AG04450 (cell line): ENCODE results near the gene CD72. TPM values are rescaled to one million over a fixed set of nuclear protein-coding genes. Genes with fewer than 3 reads are reported as not detected.

Experiments
- CTCF ChIA-PET: fragments of 300-600, 350-600 bp; formaldehyde crosslinking; extraction: SDS; loops from one replicate; lab custom pipeline; 2022; ENCODE audit warnings: antibody characterized with exemption, inconsistent platforms; lab: Charles Lee
- POLR2A ChIA-PET: fragments of 350-600 bp; formaldehyde crosslinking; extraction: SDS; loops from one replicate; lab custom pipeline; 2021; ENCODE audit warnings: antibody characterized with exemption, inconsistent platforms; lab: Yijun Ruan, JAX
- DNase-seq: peaks from one replicate; pipeline ENCODE4 v3.0.0-alpha.2; 2011; ENCODE audit warnings: low read depth, low spot score
- H3K27ac ChIP-seq: one replicate; pipeline ENCODE4 v1.5.1; 2012; ENCODE audit warnings: low read depth, low read length, control low read depth
- H3K27me3 ChIP-seq: one replicate; pipeline ENCODE4 v1.6.0; 2012; ENCODE audit warnings: low read length; ENCODE audit not compliant: control insufficient read depth, insufficient read depth
- H3K4me3 ChIP-seq: 2 replicates; pipeline ENCODE4 v1.5.1; 2011; ENCODE audit warnings: mild to moderate bottlenecking, low read depth, low read length, control low read depth
- H3K9me3 ChIP-seq: 2 replicates; pipeline ENCODE4 v1.5.1; 2012; ENCODE audit warnings: low read length; ENCODE audit not compliant: control insufficient read depth, insufficient read depth
- CTCF ChIP-seq: IDR thresholded peaks from 2 replicates; pipeline ENCODE4 v1.5.1; 2011; ENCODE audit warnings: low read depth, low read length, control low read depth, inconsistent platforms
- polyA plus RNA-seq: library from polyadenylated mRNA; depleted of rRNA; stranded (reverse); fragments of >200 nt; gene quantifications from 2 replicates; pipeline ENCODE4 v1.2.3, GENCODE V29; 2011

Gene CD72
- polyA plus RNA-seq, 1 experiment = 0.86 TPM

- ChIA-PET CTCF (interaction anchor here (1.0 to 2.8 kb wide), 12 partner anchors 15 to 110 kb away, joined by 3 to 14 read pairs (median 4); no protein-coding TSS in a partner anchor), POLR2A (interaction anchor here (0.9 to 3.1 kb wide), 7 partner anchors 12 to 67 kb away, joined by 3 to 28 read pairs (median 7); partner anchors contain the start of genes CREB3 and TLN1)
- TF ChIP-seq CTCF = peak; percentile 31
- Histone ChIP-seq H3K27ac (peak within 1 kb of the TSS; percentile 11), H3K4me3 (peak within 1 kb of the TSS; percentile 71), H3K27me3 (no peaks in the 10 kb centered on the region), H3K9me3 (no peaks in the 10 kb centered on the region)
- no peak for DNase-seq
These were observed 46.6 kb upstream of the CD72 start, which contains the start of gene ARHGEF39 for GRCh38 chr9:35664531-35665470. ARHGEF39 (minus strand) TSS chr9:35665195; CDS start chr9:35665169, 26 bp downstream.

GRCh38 chr9:35662437-35662836 lies 44.2 kb upstream of the CD72 start:
- Histone ChIP-seq H3K4me3 (no peak overlapping the region), H3K9me3 (no peaks in the 10 kb centered on the region), H3K27ac (no peak overlapping the region), H3K27me3 (no peaks in the 10 kb centered on the region)
- no peak for TF ChIP-seq CTCF
- no peak for DNase-seq
- ChIA-PET CTCF (interaction anchor here (1.9 to 2.4 kb wide), 2 partner anchors 17 to 33 kb away, joined by 6 to 27 read pairs; no protein-coding TSS in a partner anchor), POLR2A (interaction anchor here (0.5 to 2.7 kb wide), 3 partner anchors 26 to 29 kb away, joined by 3 to 16 read pairs (median 3); partner anchors contain the start of gene TPM2)

- no peak for DNase-seq
- Histone ChIP-seq H3K9me3 (no peaks in the 10 kb centered on the region), H3K4me3 (no peak overlapping the region), H3K27me3 (no peaks in the 10 kb centered on the region), H3K27ac (no peak overlapping the region)
- POLR2A ChIA-PET = interaction anchor here (0.5 to 2.7 kb wide), 9 partner anchors 19 to 71 kb away, joined by 3 to 17 read pairs (median 6); partner anchors contain the start of genes CREB3, TLN1 and TPM2
- no peak for TF ChIP-seq CTCF
- CTCF ChIA-PET = interaction anchor here (1.0 to 2.4 kb wide), 17 partner anchors 8 to 129 kb away, joined by 3 to 27 read pairs (median 6); partner anchors contain the start of genes CREB3 and TLN1
These were observed 43.6 kb upstream of the CD72 start for GRCh38 chr9:35661756-35662350.

GRCh38 chr9:35660966-35661415 lies 42.8 kb upstream of the CD72 start:
- Histone ChIP-seq H3K9me3 (peaks cover 3% of the 10 kb centered on the region; the same call in 1 of the 2 replicates), H3K4me3 (no peak overlapping the region), H3K27me3 (no peaks in the 10 kb centered on the region), H3K27ac (no peak overlapping the region)
- ChIA-PET CTCF (interaction anchor here (0.6 to 2.4 kb wide), 25 partner anchors 9 to 219 kb away, joined by 3 to 27 read pairs (median 5); partner anchors contain the start of genes CREB3 and TLN1), POLR2A (interaction anchor here (0.6 to 2.7 kb wide), 8 partner anchors 20 to 71 kb away, joined by 3 to 17 read pairs (median 6); partner anchors contain the start of genes CREB3, TLN1 and TPM2)
- TF ChIP-seq CTCF = peak; percentile 58
- no peak for DNase-seq
